Right lobe of liver (tissue), 4 donors: ENCODE results near the gene KRTAP5-6.

Experiments used
- CTCF ChIP-seq, 4 donors: fragments of 200-600 bp in 3 of 4; fragments of 450-650 bp in 1 of 4; IDR thresholded peaks; one replicate each; pipeline versions ENCODE4 v1.5.1 to v1.8.0; 2016 to 2022; ENCODE audit warnings: antibody characterized with exemption in 4 of 4, mild to moderate bottlenecking in 2 of 4
- POLR2A ChIP-seq: fragments of 450-650 bp; IDR thresholded peaks from one replicate; pipeline ENCODE4 v1.6.1; 2017; ENCODE audit warnings: antibody characterized with exemption, mild to moderate bottlenecking
- donor health status: DM: no; HTN: no; CAD: no.
- donor health status: DM: no; HTN: no; CAD: no.
- donor health status: DM: no; HTN: yes; CAD: no.

DNA sequence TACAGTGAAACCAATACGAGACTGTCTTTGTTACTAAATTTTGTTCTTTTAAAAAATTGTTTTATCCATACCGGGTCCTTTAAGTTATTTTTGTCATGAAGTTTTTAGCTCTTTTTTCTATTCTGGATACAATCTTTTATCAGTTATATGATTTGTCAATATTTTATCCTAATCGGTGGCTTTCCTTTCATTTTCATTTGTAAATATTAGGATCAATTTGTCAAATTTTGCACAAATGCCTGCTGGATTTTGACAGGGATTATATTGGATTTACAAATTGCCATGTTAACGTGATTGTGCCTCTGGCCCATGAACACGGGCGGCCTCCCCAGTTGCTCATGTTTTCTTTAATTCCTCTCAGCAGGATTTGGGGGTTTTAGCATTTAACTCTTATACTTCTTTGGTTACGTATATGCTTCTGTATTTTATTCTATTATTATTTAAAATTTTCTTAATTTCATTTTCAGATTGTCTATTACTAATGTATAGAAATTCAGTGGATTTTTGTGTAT is 20.7 kb upstream of the KRTAP5-6 start:
- TF ChIP-seq POLR2A (no peak), CTCF (IDR thresholded peaks at IDR 0.05) (no peak)
